Activated CD4-positive, alpha-beta memory T cell treated with anti-CD3 and anti-CD28 coated beads, Interleukin-2, amount 10 ng/mL, durations not matched to agents 7 days and 5 days (primary cell): ENCODE measurements around the gene GTPBP2. TPM values are rescaled to one million over a fixed set of nuclear protein-coding genes. Genes with fewer than 3 reads are reported as not detected.

Experiments used
- CTCF ChIA-PET: fragments of 350-600 bp; sonication (Branson Sonifier 250); formaldehyde crosslinking; loops from one replicate; lab custom pipeline; 2021; ENCODE audit warnings: antibody characterized with exemption, inconsistent platforms; lab: Charles Lee
- POLR2A ChIA-PET: fragments of 350-600 bp; sonication (Branson Sonifier 250); formaldehyde crosslinking; loops from one replicate; lab custom pipeline; 2021; ENCODE audit warnings: antibody characterized with exemption; lab: Charles Lee
- DNase-seq: peaks from one replicate; pipeline ENCODE4 v3.0.0-alpha.2; 2020
- H3K27ac Mint-ChIP-seq: one replicate; pipeline ENCODE4 v1.8.0; 2021; ENCODE audit warnings: mild to moderate bottlenecking, mixed read lengths
- H3K27me3 Mint-ChIP-seq: one replicate; pipeline ENCODE4 v1.8.0; 2021; ENCODE audit warnings: mixed read lengths
- H3K36me3 Mint-ChIP-seq: one replicate; pipeline ENCODE4 v1.8.0; 2021; ENCODE audit warnings: low read depth, mixed read lengths
- H3K4me1 Mint-ChIP-seq: one replicate; pipeline ENCODE4 v1.8.0; 2021; ENCODE audit warnings: mixed read lengths
- H3K4me3 Mint-ChIP-seq: one replicate; pipeline ENCODE4 v1.8.0; 2021; ENCODE audit warnings: mild to moderate bottlenecking, mixed read lengths
- H3K9me3 Mint-ChIP-seq: one replicate; pipeline ENCODE4 v1.8.0; 2021; ENCODE audit warnings: mixed read lengths
- total RNA-seq, 2 experiments: library from RNA; stranded (reverse); gene quantifications; one replicate each; pipeline ENCODE4 v1.2.3, GENCODE V29; 2021

The GTPBP2 gene
- total RNA-seq, 2 experiments from 2014 or later: 107 to 112 TPM

DNA sequence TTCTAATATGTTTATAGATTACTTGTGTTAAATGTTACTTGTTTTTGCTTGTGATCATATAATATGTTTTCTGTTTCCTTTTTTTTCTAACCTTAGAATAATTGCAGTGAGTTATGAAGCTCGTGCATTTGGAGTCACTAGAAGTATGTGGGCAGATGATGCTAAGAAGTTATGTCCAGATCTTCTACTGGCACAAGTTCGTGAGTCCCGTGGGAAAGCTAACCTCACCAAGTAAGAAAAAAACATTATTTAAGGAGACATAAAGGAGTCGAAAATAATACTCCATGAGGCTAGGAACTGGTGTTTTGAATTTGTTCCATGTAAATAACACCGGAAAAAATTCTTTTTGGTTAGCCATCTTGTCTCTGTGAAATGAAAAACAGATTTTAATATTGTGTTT lies 46.2 kb downstream of the GTPBP2 start:
- CTCF ChIA-PET: interaction anchor here (0.9 to 1.4 kb wide), 3 partner anchors 11 to 46 kb away, joined by 3 to 5 read pairs (median 3); partner anchors contain the start of gene GTPBP2
- Mint-ChIP-seq H3K4me3 (no peak overlapping the region), H3K27me3 (no peaks in the 10 kb centered on the region), H3K9me3 (no peaks in the 10 kb centered on the region), H3K36me3 (peaks cover 71% of the 10 kb centered on the region), H3K27ac (peak overlapping the region; percentile 94), H3K4me1 (peaks cover 68% of the 10 kb centered on the region)
- no peak for DNase-seq
- POLR2A ChIA-PET: interaction anchor here (1.5 kb wide), 1 partner anchor 65 kb away, joined by 4 read pairs; the partner anchor contains the start of gene POLR1C

DNA sequence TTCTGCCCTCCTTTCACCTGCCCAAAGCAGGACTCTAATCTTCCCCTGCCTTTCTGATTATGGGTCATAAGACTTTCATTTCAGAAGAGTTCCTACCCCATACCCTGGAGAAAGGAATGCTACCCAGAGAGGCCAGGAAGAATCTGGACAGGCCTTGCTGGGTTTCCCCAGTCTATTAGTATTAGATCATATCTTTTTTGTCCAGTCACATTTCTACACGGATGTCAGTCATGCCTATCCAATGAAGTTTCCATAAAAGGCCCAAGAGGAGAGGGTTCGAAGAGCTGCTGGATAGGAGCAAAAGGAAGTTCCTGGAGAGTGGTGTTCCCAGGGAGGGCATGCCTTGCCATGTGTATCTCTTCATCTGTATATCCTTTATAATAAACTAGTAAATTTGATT lies 49.9 kb downstream of the GTPBP2 start:
- Mint-ChIP-seq H3K9me3 (no peaks in the 10 kb centered on the region), H3K36me3 (peaks cover 66% of the 10 kb centered on the region), H3K27ac (peak overlapping the region; percentile 32), H3K4me1 (peaks cover 57% of the 10 kb centered on the region), H3K27me3 (no peaks in the 10 kb centered on the region), H3K4me3 (peak overlapping the region; percentile 97)
- ChIA-PET CTCF (interaction anchor here (1.5 kb wide), 1 partner anchor 9 kb away, joined by 4 read pairs; no protein-coding TSS in a partner anchor), POLR2A (interaction anchor here (1.4 kb wide), 1 partner anchor 50 kb away, joined by 3 read pairs; the partner anchor contains the start of gene GTPBP2)
- no peak for DNase-seq

GRCh38 chr6:43578748-43579147 lies 50.3 kb downstream of the GTPBP2 start:
- ChIA-PET POLR2A (interaction anchor here (1.4 kb wide), 1 partner anchor 50 kb away, joined by 3 read pairs; the partner anchor contains the start of gene GTPBP2), CTCF (interaction anchor here (1.5 kb wide), 1 partner anchor 8 kb away, joined by 4 read pairs; no protein-coding TSS in a partner anchor)
- H3K36me3 Mint-ChIP-seq: peaks cover 62% of the 10 kb centered on the region
- H3K27me3 Mint-ChIP-seq: no peaks in the 10 kb centered on the region
- H3K27ac Mint-ChIP-seq: peak overlapping the region; percentile 32
- DNase-seq: no peak
- H3K4me1 Mint-ChIP-seq: peaks cover 54% of the 10 kb centered on the region
- peak overlapping the region; percentile 97 for H3K4me3 Mint-ChIP-seq
- no peaks in the 10 kb centered on the region for H3K9me3 Mint-ChIP-seq

DNA sequence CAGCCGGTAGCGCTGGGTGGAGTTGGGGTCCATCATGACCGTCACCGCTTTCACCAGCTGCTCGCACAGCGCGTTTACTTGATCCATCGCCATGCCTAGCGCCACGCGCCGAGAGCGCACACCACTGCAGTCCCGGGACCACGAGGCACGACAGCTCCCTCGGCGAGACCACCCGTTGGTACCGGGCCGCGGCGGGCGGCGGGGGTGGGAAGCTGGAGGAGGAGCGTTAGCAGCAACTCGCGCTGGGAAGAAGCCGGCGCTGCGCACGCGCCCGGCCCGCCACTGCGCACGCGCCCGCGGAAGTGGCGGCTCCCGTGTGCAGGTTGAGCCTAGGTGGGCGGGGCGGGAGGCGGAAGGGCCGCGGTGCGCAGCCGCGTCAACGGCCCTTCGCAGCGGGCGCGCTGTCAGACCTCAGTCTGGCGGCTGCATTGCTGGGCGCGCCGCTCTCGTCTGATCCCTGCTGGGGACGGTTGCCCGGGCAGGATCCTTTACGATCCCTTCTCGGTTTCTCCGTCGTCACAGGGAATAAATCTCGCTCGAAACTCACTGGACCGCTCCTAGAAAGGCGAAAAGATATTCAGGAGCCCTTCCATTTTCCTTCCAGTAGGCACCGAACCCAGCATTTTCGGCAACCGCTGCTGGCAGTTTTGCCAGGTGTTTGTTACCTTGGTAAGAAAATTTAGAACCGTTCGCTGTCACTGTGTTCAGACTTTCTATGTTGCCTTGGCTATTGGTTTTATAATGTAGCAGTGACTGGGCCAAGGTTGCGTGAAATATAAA lies 53.1 kb downstream of the GTPBP2 start, which contains the start of the genes POLH and XPO5:
Gene POLH, plus strand, starts transcription at position 414 of the 780 bp plus-strand sequence. CDS start 6,135 bp downstream, outside the sequence.
Gene XPO5, minus strand, starts transcription at position 267 of the 780 bp plus-strand sequence. Its CDS starts 174 bp downstream, at position 93.
- CTCF ChIA-PET: interaction anchor here (0.9 to 1.1 kb wide), 4 partner anchors 9 to 62 kb away, joined by 3 to 6 read pairs (median 3); partner anchors contain the start of gene GTPBP2
- Mint-ChIP-seq H3K27me3 (no peaks in the 10 kb centered on the region), H3K9me3 (no peaks in the 10 kb centered on the region), H3K4me3 (peak within 1 kb of the TSS; percentile 97), H3K36me3 (peaks cover 66% of the 10 kb centered on the region), H3K27ac (peak within 1 kb of the TSS; percentile 89), H3K4me1 (peaks cover 58% of the 10 kb centered on the region)
- POLR2A ChIA-PET: interaction anchor here (0.5 to 2.2 kb wide), 23 partner anchors 9 to 671 kb away, joined by 3 to 26 read pairs (median 3); partner anchors contain the start of genes ABCC10, CNPY3, GTPBP2 and HSP90AB1
- peak; percentile 93 for DNase-seq

DNA sequence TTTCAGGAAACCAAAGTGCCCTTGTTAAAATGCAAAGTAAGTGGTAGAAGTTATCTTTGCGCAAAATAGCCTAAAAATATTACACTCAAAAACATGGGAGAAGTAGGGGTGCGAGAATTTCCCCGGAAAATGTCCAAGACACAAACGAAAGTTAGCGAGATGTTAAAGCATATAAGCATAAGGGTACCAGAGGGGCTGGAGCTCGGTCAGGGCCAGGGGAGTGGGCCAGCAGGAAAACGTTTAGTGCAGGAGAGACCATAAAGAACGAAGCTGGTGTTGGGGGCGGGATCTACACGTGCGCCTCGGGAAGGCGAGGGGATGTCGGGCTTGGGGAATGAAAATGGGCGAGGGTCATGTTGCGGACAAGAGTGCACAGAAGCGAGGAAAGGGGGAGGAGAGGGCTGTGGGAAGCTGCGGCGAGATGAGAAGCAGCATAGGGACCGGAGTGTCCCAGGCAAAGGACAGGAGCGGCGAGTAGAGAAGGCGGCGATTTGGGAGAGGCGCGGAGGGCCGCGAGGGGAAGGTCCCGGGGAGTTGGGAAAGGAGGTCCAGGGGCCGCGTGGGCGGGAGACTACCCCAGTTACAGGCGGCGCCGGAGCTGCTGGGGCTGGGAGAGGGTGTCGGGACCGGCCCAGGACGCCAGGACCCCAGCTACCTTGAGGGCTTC lies 53.8 kb downstream of the GTPBP2 start:
- Mint-ChIP-seq H3K27me3 (no peaks in the 10 kb centered on the region), H3K4me3 (peak overlapping the region; percentile 97), H3K27ac (peak overlapping the region; percentile 89), H3K9me3 (no peaks in the 10 kb centered on the region), H3K36me3 (peaks cover 72% of the 10 kb centered on the region), H3K4me1 (peaks cover 65% of the 10 kb centered on the region)
- no peak for DNase-seq
- POLR2A ChIA-PET: interaction anchor here (0.7 to 2.2 kb wide), 21 partner anchors 9 to 672 kb away, joined by 3 to 26 read pairs (median 3); partner anchors contain the start of genes ABCC10, CNPY3, GTPBP2 and HSP90AB1
- CTCF ChIA-PET: interaction anchor here (0.9 to 1.4 kb wide), 5 partner anchors 10 to 61 kb away, joined by 3 to 6 read pairs (median 3); partner anchors contain the start of gene GTPBP2

DNA sequence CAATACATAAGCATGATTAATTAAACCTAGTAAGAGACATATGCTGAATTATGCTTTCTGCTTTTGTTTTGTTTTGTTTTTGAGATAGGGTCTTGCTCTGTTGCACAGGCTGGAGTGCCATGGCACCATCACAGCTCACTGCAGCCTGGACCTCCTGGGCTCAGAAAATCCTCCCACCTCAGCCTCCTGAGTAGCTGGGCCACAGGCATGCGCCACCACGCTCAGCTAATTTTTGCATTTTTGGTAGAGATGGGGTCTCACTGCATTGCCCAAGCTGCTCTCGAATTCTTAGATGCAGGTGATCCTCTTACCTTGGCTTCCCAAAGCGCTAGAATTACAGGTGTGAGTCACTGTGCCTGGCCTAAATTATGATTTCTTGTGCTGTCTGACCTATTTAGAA lies 57.0 kb downstream of the GTPBP2 start:
- Mint-ChIP-seq H3K9me3 (no peaks in the 10 kb centered on the region), H3K4me3 (no peak overlapping the region), H3K4me1 (peaks cover 44% of the 10 kb centered on the region), H3K27ac (peak overlapping the region; percentile 87), H3K27me3 (no peaks in the 10 kb centered on the region), H3K36me3 (peaks cover 62% of the 10 kb centered on the region)
- DNase-seq: no peak
- ChIA-PET CTCF (interaction anchor here (2.3 kb wide), 1 partner anchor 20 kb away, joined by 5 read pairs; no protein-coding TSS in a partner anchor), POLR2A (interaction anchor here (0.7 to 1.8 kb wide), 4 partner anchors 13 to 826 kb away, joined by 3 to 12 read pairs (median 7); partner anchors contain the start of genes GTPBP2 and TBCC)

DNA sequence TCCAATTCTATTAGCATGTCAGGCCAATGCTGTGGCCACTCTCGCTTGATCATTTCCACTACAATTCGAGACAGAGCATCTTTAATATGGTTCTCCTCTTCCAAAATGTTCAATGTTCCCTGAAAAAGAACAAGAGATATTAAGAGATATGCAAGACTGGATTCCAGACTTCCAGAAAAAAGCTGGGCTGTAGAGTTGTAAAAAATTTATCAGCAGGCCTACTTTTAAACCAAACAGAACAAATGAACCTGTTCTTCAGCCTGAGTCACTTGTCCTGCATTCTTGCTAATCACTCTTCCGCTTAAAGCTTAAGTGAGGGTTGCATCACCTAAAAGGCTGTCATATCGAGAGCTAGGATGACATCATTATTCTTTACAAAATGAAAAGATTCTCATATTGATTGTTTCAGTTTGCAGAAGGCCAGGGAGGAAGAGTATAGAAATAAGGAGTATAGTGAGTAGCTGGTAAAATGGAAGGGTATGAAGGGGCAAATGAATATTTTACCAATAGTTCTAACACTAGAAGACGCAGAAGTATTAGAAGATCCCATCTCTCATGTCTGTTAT lies 58.1 kb downstream of the GTPBP2 start:
- Mint-ChIP-seq H3K9me3 (no peaks in the 10 kb centered on the region), H3K27ac (peak overlapping the region; percentile 87), H3K4me3 (peak overlapping the region; percentile 2), H3K36me3 (peaks cover 57% of the 10 kb centered on the region), H3K4me1 (peaks cover 44% of the 10 kb centered on the region), H3K27me3 (no peaks in the 10 kb centered on the region)
- ChIA-PET POLR2A (interaction anchor here (0.8 to 1.8 kb wide), 6 partner anchors 14 to 825 kb away, joined by 3 to 12 read pairs (median 6); partner anchors contain the start of genes GTPBP2, POLR1C, TBCC and YIPF3), CTCF (interaction anchor here (1.4 to 2.3 kb wide), 3 partner anchors 8 to 37 kb away, joined by 4 to 8 read pairs (median 5); no protein-coding TSS in a partner anchor)
- DNase-seq: no peak

Other genes starting within 250 kb of the GTPBP2 start
- gene ABCC10, start 201.7 kb downstream of the GTPBP2 start, total RNA-seq: 10 to 100 TPM; 46.8 to 49.8 TPM
- gene DLK2, start 173.7 kb downstream of the GTPBP2 start, total RNA-seq: under 1 TPM; 0.18 to 0.50 TPM
- 10 to 100 TPM; 34.7 to 36.6 TPM for gene TJAP1, start 151.7 kb downstream of the GTPBP2 start, total RNA-seq
- under 1 TPM; 0.23 to 0.25 TPM for gene LRRC73, start 118.9 kb downstream of the GTPBP2 start, total RNA-seq
- gene YIPF3, start 112.3 kb downstream of the GTPBP2 start, total RNA-seq: 10 to 100 TPM; 71.5 to 77.4 TPM
- gene POLR1C, start 112.2 kb downstream of the GTPBP2 start, total RNA-seq: 10 to 100 TPM; 24.1 to 24.3 TPM
- 10 to 100 TPM; 62.5 to 78.5 TPM for gene XPO5, start 53.2 kb downstream of the GTPBP2 start, total RNA-seq
- gene POLH, start 53.1 kb downstream of the GTPBP2 start, total RNA-seq: 10 to 100 TPM; 74.6 to 75.5 TPM
- 10 to 100 TPM; 40.4 to 41.8 TPM for gene MAD2L1BP, start 6.6 kb upstream of the GTPBP2 start, total RNA-seq
- not detected for gene RSPH9, start 15.8 kb upstream of the GTPBP2 start, total RNA-seq
- gene MRPS18A, start 58.5 kb upstream of the GTPBP2 start, total RNA-seq: 10 to 100 TPM; 38.5 to 40.5 TPM
- gene VEGFA, start 140.9 kb upstream of the GTPBP2 start, total RNA-seq: 10 to 100 TPM; 48.1 to 49.5 TPM